ENCODE results near the gene KLF12. TPM values are rescaled to one million over a fixed set of nuclear protein-coding genes. Genes with fewer than 3 reads are reported as not detected.

KLF12 gene
- total and polyA plus RNA-seq, 5 experiments from 2014 or later = 19.8 to 77.9 (median 29.6) TPM

DNA sequence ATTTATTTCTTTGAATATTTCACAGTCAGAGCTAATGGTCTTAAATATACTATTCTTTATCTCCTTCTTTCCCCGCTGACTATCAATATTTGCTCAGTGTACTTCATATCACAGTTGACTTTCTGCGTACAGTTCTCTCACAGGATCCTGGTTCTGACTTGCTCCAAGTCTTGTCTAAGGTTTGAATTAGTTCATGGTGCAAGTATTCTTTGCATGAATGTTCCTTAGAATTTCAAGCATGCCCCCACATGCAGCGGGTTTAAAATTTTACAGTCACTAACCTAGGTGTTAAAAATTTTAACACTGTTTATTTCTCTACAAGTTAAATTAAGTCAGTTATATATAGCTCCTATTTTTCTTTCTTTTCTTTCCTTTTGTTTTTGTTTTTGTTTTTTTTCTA is 20.8 kb upstream of the KLF12 start:
- peaks cover 0 to 7% (median under 1%) of the 10 kb centered on the region in 4 donors for H3K4me1 Mint-ChIP-seq
- H3K4me3 Mint-ChIP-seq = no peak overlapping the region
- no peak for ATAC-seq
- H3K27ac Mint-ChIP-seq = no peak overlapping the region
- POLR2A ChIA-PET = interaction anchor here (0.6 to 1.1 kb wide), 2 partner anchors 10 to 11 kb away, joined by 4 to 5 read pairs; no protein-coding TSS in a partner anchor
- H3K36me3 Mint-ChIP-seq = no peaks in the 10 kb centered on the region
- DNase-seq = no peak
- H3K9me3 Mint-ChIP-seq = no peaks in the 10 kb centered on the region
- peaks cover 0 to 2% (median 0%) of the 10 kb centered on the region in 5 donors for H3K27me3 Mint-ChIP-seq

DNA sequence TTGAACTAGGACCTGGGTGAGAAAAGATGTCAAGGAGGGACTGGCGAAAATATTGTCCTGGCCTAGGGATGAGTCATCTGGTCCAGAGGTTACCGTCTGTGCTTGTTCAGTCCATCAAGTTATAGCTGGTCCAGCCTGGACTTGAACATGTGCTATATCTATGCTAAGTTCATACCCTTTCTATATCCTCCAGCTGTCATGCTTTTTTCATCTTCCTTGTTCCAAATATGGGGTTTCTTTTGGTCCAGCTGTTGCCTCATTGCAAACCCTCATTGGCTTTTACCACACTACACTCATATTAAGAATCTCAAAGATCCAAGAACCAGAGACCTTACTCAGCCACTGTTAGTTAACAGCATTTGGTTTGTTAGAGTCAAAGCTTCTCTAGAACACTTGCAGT is 19.1 kb upstream of the KLF12 start:
- H3K4me3 Mint-ChIP-seq = no peak overlapping the region
- ATAC-seq = no peak
- DNase-seq = no peak
- H3K9me3 Mint-ChIP-seq = no peaks in the 10 kb centered on the region
- no peak overlapping the region for H3K27ac Mint-ChIP-seq
- peaks cover 0 to 12% (median under 1%) of the 10 kb centered on the region in 4 donors for H3K4me1 Mint-ChIP-seq
- no peaks in the 10 kb centered on the region for H3K36me3 Mint-ChIP-seq
- POLR2A ChIA-PET = no interaction called here
- H3K27me3 Mint-ChIP-seq = peaks cover 0 to 2% (median 0%) of the 10 kb centered on the region in 5 donors

GRCh38 chr13:74151859-74152258 is 17.7 kb upstream of the KLF12 start:
- Mint-ChIP-seq H3K4me1 (peaks cover 0 to 12% (median 0%) of the 10 kb centered on the region in 4 donors), H3K4me3 (no peak overlapping the region), H3K27me3 (peaks cover 0 to 2% (median 0%) of the 10 kb centered on the region in 5 donors), H3K27ac (no peak overlapping the region), H3K36me3 (no peaks in the 10 kb centered on the region), H3K9me3 (peaks cover 0 to 2% (median 0%) of the 10 kb centered on the region in 9 donors)
- POLR2A ChIA-PET = interaction anchor here (1.1 kb wide), 1 partner anchor 34 kb away, joined by 3 read pairs; no protein-coding TSS in a partner anchor
- no peak for ATAC-seq
- no peak for DNase-seq

DNA sequence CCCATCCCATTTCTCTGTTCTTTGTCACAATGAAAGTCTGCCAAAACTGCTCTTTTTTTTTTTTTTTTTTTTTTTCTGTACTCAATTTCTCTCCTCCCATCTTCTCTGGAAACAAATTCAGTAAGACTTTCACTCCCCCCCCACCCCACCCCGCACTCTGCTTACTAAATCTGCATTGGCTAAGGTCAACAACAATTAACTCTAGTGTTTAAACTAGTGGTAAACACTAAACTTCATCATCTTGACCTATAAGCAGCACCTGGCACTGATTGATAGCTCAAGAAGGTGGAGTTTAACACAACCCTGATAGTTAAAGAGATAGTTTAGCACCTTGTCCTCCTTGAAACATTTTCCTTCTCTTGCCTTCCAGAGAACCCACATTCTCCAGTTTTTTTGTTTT is 14.1 kb upstream of the KLF12 start:
- no peaks in the 10 kb centered on the region for H3K27me3 Mint-ChIP-seq
- H3K4me3 Mint-ChIP-seq = no peak overlapping the region
- ATAC-seq = no peak
- DNase-seq = no peak
- H3K9me3 Mint-ChIP-seq = peaks cover 0 to 2% (median 0%) of the 10 kb centered on the region in 9 donors
- H3K4me1 Mint-ChIP-seq = peaks cover 0 to 6% (median 0%) of the 10 kb centered on the region in 4 donors
- peak overlapping the region in 1 of 10 donors; percentile 7 for H3K27ac Mint-ChIP-seq
- no peaks in the 10 kb centered on the region for H3K36me3 Mint-ChIP-seq
- POLR2A ChIA-PET = interaction anchor here (0.8 to 0.9 kb wide), 2 partner anchors 9 to 32 kb away, joined by 3 to 5 read pairs; no protein-coding TSS in a partner anchor

DNA sequence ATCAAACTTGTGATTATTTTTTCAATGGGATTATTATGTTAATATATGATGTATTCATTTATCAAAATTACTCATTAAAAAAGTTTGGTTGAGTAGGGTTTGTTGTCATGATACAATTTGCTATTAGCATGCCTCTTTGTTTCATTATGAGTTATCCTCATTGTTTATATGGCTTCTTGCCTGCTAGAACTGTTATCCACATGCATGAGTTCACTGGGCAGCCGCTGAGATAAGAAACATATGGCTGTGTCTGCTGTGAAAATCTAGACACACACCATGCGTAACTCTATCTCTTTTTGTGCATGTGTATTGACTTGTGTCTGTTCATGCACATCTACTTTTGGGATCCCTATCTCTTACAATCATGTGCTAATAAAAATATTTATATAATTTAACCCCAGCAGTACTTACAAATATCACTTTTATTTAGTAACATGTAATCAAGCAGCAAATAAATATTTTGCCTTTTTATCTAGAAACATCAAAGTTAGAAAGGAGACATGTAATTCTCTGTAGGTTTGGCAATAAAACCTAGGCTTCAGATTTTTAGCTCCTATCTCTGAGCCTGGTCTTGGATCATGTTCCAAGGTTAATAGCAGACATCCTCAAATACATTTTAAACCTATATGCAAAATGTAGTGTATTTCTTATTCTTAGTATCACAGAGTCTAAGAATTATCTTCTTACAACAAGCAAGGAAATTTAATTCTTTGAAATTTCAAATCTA is 11.2 kb upstream of the KLF12 start:
- no peak overlapping the region for H3K4me3 Mint-ChIP-seq
- no peaks in the 10 kb centered on the region for H3K27me3 Mint-ChIP-seq
- no peaks in the 10 kb centered on the region for H3K36me3 Mint-ChIP-seq
- no peak overlapping the region for H3K27ac Mint-ChIP-seq
- ATAC-seq = no peak
- no peak for DNase-seq
- POLR2A ChIA-PET = no interaction called here
- H3K9me3 Mint-ChIP-seq = peaks cover 0 to 2% (median 0%) of the 10 kb centered on the region in 9 donors
- H3K4me1 Mint-ChIP-seq = peaks cover 0 to 6% (median 1%) of the 10 kb centered on the region in 4 donors

DNA sequence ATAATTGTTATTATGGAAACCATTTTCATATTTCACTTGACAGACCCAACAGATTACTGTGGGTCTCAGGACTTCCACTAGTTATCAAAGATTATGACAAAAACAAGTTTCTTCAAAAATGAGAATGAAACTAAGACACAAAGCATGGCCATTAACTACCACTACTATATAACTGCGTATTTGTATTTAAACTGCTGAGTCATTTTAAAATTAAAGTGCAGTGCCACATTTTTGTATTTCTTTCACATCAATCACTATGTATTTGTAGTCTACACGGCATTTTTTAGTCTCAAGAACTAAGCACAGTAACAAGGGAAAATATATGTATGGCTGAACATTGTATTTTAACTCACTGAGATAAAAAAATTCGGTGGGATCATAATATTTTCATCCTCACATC is 10.1 kb upstream of the KLF12 start:
- POLR2A ChIA-PET = interaction anchor here (0.7 kb wide), 1 partner anchor 347 kb away, joined by 3 read pairs; no protein-coding TSS in a partner anchor
- no peak overlapping the region for H3K27ac Mint-ChIP-seq

DNA sequence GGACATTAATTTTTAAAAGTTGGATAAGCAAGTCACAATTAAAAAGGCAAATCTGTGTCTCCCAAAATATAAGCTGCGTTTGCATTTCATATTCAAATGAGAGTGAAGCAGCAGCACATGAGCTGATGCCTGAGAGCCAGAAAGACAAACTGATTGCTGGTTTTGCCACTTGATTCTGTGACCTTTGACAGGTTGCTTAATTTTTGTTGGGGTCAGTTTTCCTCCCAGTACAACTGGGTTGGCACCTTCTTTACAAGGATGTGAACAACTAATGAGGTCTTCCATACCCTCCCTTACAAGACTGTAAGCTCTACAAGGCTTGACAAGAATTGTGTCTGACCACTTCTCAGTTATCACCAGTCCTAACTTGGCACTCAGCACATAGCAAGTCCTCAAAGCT is 8.1 kb upstream of the KLF12 start:
- peaks cover 0 to 2% (median 0%) of the 10 kb centered on the region in 4 donors for H3K4me1 Mint-ChIP-seq
- H3K36me3 Mint-ChIP-seq = no peaks in the 10 kb centered on the region
- ATAC-seq (no peak), DNase-seq (no peak)
- H3K9me3 Mint-ChIP-seq = no peaks in the 10 kb centered on the region
- H3K4me3 Mint-ChIP-seq = no peak overlapping the region
- no peaks in the 10 kb centered on the region for H3K27me3 Mint-ChIP-seq
- no peak overlapping the region for H3K27ac Mint-ChIP-seq
- POLR2A ChIA-PET = interaction anchor here (1.0 kb wide), 1 partner anchor 12 kb away, joined by 3 read pairs; no protein-coding TSS in a partner anchor

More for the DNA sequence above, 10.1 kb upstream of the KLF12 start:
- no peaks in the 10 kb centered on the region for H3K36me3 Mint-ChIP-seq
- DNase-seq = no peak
- H3K4me3 Mint-ChIP-seq = no peak overlapping the region
- no peaks in the 10 kb centered on the region for H3K27me3 Mint-ChIP-seq
- no peak for ATAC-seq
- peaks cover 0 to 2% (median 0%) of the 10 kb centered on the region in 9 donors for H3K9me3 Mint-ChIP-seq
- peaks cover 0 to 2% (median 1%) of the 10 kb centered on the region in 4 donors for H3K4me1 Mint-ChIP-seq

DNA sequence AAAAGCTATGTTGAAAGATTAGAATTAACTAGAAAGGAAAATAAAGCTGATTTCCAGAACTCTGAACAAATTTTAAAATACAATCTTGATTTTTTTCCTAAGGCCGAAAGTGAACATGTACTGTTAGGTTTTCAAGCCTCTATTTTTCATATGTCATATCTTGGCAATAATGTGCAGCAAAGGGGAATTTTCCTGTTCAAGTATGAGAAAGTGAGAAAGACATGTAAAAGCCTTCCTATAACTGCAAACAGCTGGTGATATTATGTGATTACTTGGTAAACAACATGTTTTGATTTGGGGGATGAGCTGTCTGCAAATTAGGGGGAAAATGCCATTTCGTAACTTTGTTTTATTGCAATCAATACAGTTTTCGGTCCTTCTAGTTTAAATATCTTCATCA is 4.0 kb upstream of the KLF12 start:
- peaks cover 1 to 6% (median 4%) of the 10 kb centered on the region in 4 donors for H3K4me1 Mint-ChIP-seq
- POLR2A ChIA-PET = interaction anchor here (2.2 kb wide), 1 partner anchor 150 kb away, joined by 7 read pairs; no protein-coding TSS in a partner anchor
- peak overlapping the region in 4 of 10 donors; percentile 12 to 34 (median 18) for H3K27ac Mint-ChIP-seq
- DNase-seq (no peak), ATAC-seq (no peak)
- H3K9me3 Mint-ChIP-seq = peaks cover 0 to 2% (median 0%) of the 10 kb centered on the region in 9 donors
- peaks cover 0 to 2% (median 0%) of the 10 kb centered on the region in 5 donors for H3K27me3 Mint-ChIP-seq
- H3K36me3 Mint-ChIP-seq = peaks cover 0 to 2% (median 0%) of the 10 kb centered on the region in 3 donors
- H3K4me3 Mint-ChIP-seq = no peak overlapping the region

DNA sequence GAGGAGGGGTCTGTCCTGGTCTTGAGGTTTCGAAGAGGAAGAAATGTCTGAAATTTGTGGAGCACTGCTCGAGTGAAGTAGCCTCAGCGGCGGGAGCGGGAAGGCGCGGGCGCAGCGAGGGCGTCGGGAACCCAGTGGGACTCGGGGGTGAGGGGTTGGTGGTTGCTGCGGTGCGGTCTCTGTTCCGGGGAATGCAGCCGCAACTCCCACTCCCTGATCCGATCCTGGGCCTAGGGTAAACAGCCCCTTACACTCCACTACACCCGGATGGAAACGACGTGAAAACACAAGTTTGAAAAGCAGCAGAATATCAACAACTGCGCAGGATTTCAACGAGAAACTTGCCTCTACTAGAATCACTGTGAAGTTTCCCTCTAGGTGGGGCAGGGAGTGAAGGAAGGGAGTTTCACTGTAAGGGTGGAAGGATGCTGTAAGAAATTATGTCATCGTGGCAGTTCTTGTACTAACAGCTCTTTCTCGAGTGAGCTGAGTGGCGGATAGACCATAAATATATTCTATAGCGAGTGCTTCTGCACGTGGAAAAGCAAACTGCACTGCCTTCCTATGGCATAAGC is 2.0 kb upstream of the KLF12 start:
- peak in 9 of 10 donors; percentile 19 to 78 (median 52) for DNase-seq
- POLR2A ChIA-PET = interaction anchor here (0.6 to 6.8 kb wide), 14 partner anchors 59 to 598 kb away, joined by 3 to 157 read pairs (median 4); no protein-coding TSS in a partner anchor
- peak; percentile 2 to 5 for ATAC-seq
- Mint-ChIP-seq H3K27me3 (peaks cover 0 to 2% (median 0%) of the 10 kb centered on the region in 5 donors), H3K36me3 (peaks cover 0 to 2% (median 0%) of the 10 kb centered on the region in 3 donors), H3K9me3 (peaks cover 0 to 2% (median 0%) of the 10 kb centered on the region in 9 donors), H3K4me3 (no peak overlapping the region), H3K4me1 (peaks cover 10 to 24% (median 14%) of the 10 kb centered on the region in 4 donors), H3K27ac (no peak overlapping the region)

- peak overlapping the region in 4 of 10 donors; percentile 64 to 84 (median 80) for H3K4me3 Mint-ChIP-seq
- H3K27ac Mint-ChIP-seq = peak overlapping the region in 4 of 10 donors; percentile 81 to 91 (median 89)
- ATAC-seq = peak in 1 of 2 donors; percentile 9
- H3K36me3 Mint-ChIP-seq = peaks cover 0 to 2% (median 0%) of the 10 kb centered on the region in 3 donors
- peaks cover 0 to 2% (median 0%) of the 10 kb centered on the region in 9 donors for H3K9me3 Mint-ChIP-seq
- H3K27me3 Mint-ChIP-seq = peaks cover 0 to 2% (median 0%) of the 10 kb centered on the region in 5 donors
- peak; percentile 26 to 69 (median 56) for DNase-seq
- POLR2A ChIA-PET = interaction anchor here (0.8 to 6.8 kb wide), 23 partner anchors 60 to 1191 kb away, joined by 3 to 157 read pairs (median 4); no protein-coding TSS in a partner anchor
- H3K4me1 Mint-ChIP-seq = peaks cover 12 to 30% (median 20%) of the 10 kb centered on the region in 4 donors
Observed at GRCh38 chr13:74135326-74136083, 1.3 kb upstream of the KLF12 start.

GRCh38 chr13:74134777-74135325 is 647 bp upstream of the KLF12 start:
- POLR2A ChIA-PET = interaction anchor here (0.7 to 6.8 kb wide), 24 partner anchors 22 to 1191 kb away, joined by 3 to 157 read pairs (median 5); no protein-coding TSS in a partner anchor
- Mint-ChIP-seq H3K9me3 (peaks cover 0 to 2% (median 0%) of the 10 kb centered on the region in 9 donors), H3K36me3 (peaks cover 0 to 2% (median 0%) of the 10 kb centered on the region in 3 donors), H3K27ac (peak overlapping the region in 9 of 10 donors; percentile 45 to 99 (median 89)), H3K4me1 (peaks cover 13 to 34% (median 26%) of the 10 kb centered on the region in 4 donors), H3K27me3 (peaks cover 0 to 2% (median 0%) of the 10 kb centered on the region in 5 donors), H3K4me3 (peak overlapping the region in 9 of 10 donors; percentile 64 to 99 (median 79))
- DNase-seq (peak; percentile 55 to 84 (median 73)), ATAC-seq (peak; percentile 15 to 23)
